Measurements from ENCODE around the gene ATL1. TPM values are rescaled to one million over a fixed set of nuclear protein-coding genes. Genes with fewer than 3 reads are reported as not detected.
A peak's percentile ranks its signal among the peaks of the same experiment; 100 is the strongest.

Gene ATL1
- total and polyA plus RNA-seq, 2 of the 13 experiments (the other 11 are each of a cell fraction or from before 2014, with no cell fraction given), result 0.60 to 0.65 TPM

GRCh38 chr14:50516091-50516490 lies 43.9 kb upstream of the ATL1 start:
- ChIA-PET POLR2A (no interaction called here), CTCF (ENCODE audit: low intra/inter-chr PET ratio, low total read pairs) (no interaction called here)
- TF ChIP-seq NCOR1 (IDR thresholded peaks at IDR 0.05; ENCODE audit: borderline replicate concordance, low read length), result no peak
- TF ChIP-seq, protein P1, sequence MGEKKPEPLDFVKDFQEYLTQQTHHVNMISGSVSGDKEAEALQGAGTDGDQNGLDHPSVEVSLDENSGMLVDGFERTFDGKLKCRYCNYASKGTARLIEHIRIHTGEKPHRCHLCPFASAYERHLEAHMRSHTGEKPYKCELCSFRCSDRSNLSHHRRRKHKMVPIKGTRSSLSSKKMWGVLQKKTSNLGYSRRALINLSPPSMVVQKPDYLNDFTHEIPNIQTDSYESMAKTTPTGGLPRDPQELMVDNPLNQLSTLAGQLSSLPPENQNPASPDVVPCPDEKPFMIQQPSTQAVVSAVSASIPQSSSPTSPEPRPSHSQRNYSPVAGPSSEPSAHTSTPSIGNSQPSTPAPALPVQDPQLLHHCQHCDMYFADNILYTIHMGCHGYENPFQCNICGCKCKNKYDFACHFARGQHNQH (CRISPR knock-in tag; IDR thresholded peaks at IDR 0.05), result no peak
- TF ChIP-seq NR1H2 (CRISPR knock-in tag; IDR thresholded peaks at IDR 0.05; ENCODE audit: borderline replicate concordance, low read depth), result no peak
- no peak for TF ChIP-seq SAP130 (CRISPR knock-in tag; IDR thresholded peaks at IDR 0.05; ENCODE audit: low read depth)
- no peak for TF ChIP-seq ZNF816 (CRISPR knock-in tag; IDR thresholded peaks at IDR 0.05; ENCODE audit: borderline replicate concordance)
- no peak for TF ChIP-seq CAMTA2 (CRISPR knock-in tag; IDR thresholded peaks at IDR 0.05; ENCODE audit: borderline replicate concordance)
- TF ChIP-seq CEBPB (IDR thresholded peaks at IDR 0.05; ENCODE audit: borderline replicate concordance, low read depth, low read length), result 0 out of 2 replicates have a peak, but pooled peaks have one; percentile 12

More at GRCh38 chr14:50516091-50516490, 43.9 kb upstream of the ATL1 start:
- Histone ChIP-seq H3K79me2 (ENCODE audit: insufficient read depth, low read length) (peaks cover 85% of the 10 kb centered on the region), H3K36me3 (replicated peaks in 1 of 2; ENCODE audit: control insufficient read depth in 1 of 2, insufficient read depth in 2 of 2, low read length in 2 of 2) (peaks cover 0 to 4% of the 10 kb centered on the region in 2 experiments; a peak in 2 of 5 replicates), H3K9me3 (ENCODE audit: low read length) (no peaks in the 10 kb centered on the region), H3K4me3 (replicated peaks in 1 of 3; ENCODE audit: insufficient read depth in 1 of 3, low read depth in 2 of 3, low read length in 3 of 3) (no peak overlapping the region), H3K27ac (ENCODE audit: extremely low read length, insufficient read depth, low read length) (no peak overlapping the region), H3K9ac (ENCODE audit: insufficient read depth, low read depth, low read length) (no peak overlapping the region), H4K20me1 (ENCODE audit: insufficient read depth, low read length) (no peaks in the 10 kb centered on the region), H3K27me3 (ENCODE audit: control insufficient read depth in 1 of 2, insufficient read depth in 2 of 2, low read length in 2 of 2) (no peaks in the 10 kb centered on the region), H2AFZ (ENCODE audit: low read length) (no peak overlapping the region), H3K4me2 (ENCODE audit: low read depth, low read length) (no peak overlapping the region), H3K4me1 (ENCODE audit: insufficient read depth, low read length) (peaks cover 2% of the 10 kb centered on the region; the same call in 1 of the 2 replicates)
- intact Hi-C loops (cut with micrococcal nuclease; ENCODE audit: unreplicated experiment) (no loop called here), in situ Hi-C loops (cut with HindIII; ENCODE audit: extremely low pct_ligation_motif_present, low pct_unique_long_range_greater_than_20kb) (no loop called here)
- WGBS (ENCODE audit: low lambda C conversion rate), result 92% methylated on average over 2 of the region's 2 CpGs
- ATAC-seq, result no peak
- no peak for DNase-seq (ENCODE audit: low spot score)
- no TSS peak for BruUV-seq (replicated peaks)
- no peak for FAIRE-seq

Data from HepG2 (cell line).